GM10248 (cell line): ENCODE results near the gene MAPK9.

Experiments
- CTCF ChIA-PET: fragments of 300-600 bp; sonication (Branson Sonifier 250); formaldehyde crosslinking; extraction: SDS; loops from one replicate; lab custom pipeline; 2021; ENCODE audit warnings: antibody characterized with exemption; lab: Yijun Ruan, JAX
- POLR2A ChIA-PET: fragments of 350-650 bp; sonication (Branson Sonifier 250); formaldehyde crosslinking; extraction: SDS; loops from one replicate; lab custom pipeline; 2020; ENCODE audit warnings: antibody characterized with exemption; lab: Yijun Ruan, JAX
- DNase-seq: peaks from one replicate; pipeline ENCODE4 v3.0.0; 2012; ENCODE audit errors: extremely low spot score
- TF ChIP-seq, protein P1 (sequence below): IDR thresholded peaks from 2 replicates; pipeline ENCODE4 v1.5.1; 2012; ENCODE audit warnings: mild to moderate bottlenecking, low read depth; ENCODE audit errors: extremely low read depth, missing control alignments, control extremely low read depth

Gene MAPK9

DNA sequence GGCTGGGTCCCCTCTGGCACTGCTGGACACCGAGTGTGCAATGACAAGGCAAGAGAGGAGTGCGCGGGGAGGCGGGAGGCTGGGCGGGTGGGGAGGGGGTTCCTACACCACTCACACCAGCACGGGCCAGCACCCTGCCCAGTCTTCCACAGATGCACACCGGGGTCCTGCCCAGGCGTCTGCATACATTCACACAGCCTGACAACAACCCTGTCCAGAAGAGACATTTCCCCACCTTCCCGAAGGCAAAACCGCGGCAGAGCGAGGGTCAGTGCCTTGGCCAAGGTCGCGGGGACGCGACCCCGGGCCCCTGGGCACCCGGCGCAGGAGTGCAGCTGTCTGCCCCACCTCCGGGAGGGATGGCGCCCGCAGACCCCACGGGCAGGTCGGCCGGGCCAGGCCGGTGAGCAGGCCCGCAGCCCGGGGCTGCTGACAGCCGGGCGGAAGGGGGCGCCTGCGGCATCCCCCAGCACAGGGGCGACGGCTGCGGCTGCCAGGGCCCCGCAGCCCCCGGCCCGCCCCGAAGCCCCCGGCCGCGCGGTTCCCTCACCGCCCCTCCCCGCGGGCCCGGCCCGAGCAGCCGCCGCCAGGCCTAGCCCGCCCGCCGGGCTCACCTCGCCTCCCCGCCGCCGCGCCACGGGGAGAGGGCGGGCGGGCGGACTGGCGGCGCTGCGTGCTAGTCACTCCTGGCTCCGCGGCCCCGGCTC is 496 bp downstream of the MAPK9 start:
- ChIA-PET CTCF (interaction anchor here (0.8 to 7.1 kb wide), 10 partner anchors 15 to 91 kb away, joined by 3 to 73 read pairs (median 6); no protein-coding TSS in a partner anchor), POLR2A (no interaction called here)
- TF ChIP-seq, protein P1, sequence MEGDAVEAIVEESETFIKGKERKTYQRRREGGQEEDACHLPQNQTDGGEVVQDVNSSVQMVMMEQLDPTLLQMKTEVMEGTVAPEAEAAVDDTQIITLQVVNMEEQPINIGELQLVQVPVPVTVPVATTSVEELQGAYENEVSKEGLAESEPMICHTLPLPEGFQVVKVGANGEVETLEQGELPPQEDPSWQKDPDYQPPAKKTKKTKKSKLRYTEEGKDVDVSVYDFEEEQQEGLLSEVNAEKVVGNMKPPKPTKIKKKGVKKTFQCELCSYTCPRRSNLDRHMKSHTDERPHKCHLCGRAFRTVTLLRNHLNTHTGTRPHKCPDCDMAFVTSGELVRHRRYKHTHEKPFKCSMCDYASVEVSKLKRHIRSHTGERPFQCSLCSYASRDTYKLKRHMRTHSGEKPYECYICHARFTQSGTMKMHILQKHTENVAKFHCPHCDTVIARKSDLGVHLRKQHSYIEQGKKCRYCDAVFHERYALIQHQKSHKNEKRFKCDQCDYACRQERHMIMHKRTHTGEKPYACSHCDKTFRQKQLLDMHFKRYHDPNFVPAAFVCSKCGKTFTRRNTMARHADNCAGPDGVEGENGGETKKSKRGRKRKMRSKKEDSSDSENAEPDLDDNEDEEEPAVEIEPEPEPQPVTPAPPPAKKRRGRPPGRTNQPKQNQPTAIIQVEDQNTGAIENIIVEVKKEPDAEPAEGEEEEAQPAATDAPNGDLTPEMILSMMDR, result peak; percentile 41
- DNase-seq, result peak; percentile 60

DNA sequence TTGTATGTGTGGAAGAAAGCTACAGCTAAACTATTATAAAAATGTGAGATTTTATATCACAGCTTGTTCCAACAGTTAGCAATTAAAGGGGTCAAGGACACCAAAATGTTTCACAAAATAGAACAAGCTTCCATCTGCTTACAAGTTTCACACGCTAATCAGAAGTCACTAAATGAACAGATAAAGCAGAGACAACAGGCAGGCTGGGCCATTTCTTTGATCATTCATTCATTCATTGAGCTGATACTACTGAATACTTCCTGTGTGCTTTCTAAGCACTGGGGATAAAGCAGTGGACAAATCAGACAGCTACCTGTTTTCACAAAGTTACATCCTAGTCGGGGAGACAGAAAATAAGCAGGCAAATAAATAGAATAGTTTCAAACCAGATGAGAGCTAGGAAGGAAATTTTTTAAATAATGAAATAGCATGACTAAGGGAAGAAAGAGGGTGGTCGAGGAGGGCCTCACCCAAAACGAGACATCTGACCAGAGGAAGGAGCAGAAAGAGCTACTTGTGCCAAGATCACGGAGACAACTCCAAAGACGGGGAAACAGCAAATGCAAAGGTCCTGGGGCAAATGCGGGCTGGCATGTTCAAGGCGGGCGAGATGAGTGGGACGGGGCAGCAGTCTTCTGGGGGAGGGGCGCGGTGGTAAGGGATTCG is 1.2 kb downstream of the MAPK9 start:
- CTCF ChIA-PET, result interaction anchor here (0.8 to 7.1 kb wide), 8 partner anchors 15 to 90 kb away, joined by 3 to 35 read pairs (median 4); no protein-coding TSS in a partner anchor
- DNase-seq, result no peak
- POLR2A ChIA-PET, result no interaction called here
- TF ChIP-seq, protein P1, result no peak

DNA sequence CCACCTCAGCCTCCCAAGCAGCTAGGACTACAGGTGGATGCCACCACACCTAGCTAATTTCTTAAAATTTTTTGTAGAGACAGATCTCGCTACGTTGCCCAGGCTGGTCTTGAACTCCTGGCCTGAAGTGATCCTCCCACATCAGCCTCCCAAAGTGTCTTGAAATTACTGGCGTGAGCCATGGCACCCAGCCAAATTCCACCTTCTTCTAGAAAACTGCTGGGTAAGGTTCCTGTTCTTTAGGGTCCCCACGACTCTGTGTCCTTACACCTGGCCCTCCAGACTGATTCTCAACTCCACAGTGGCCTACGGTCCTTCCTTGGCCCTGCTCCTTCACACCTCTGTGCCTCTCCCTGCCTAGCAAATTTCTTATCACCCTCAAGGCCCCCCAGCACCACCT is 1.9 kb downstream of the MAPK9 start:
- TF ChIP-seq, protein P1, result no peak
- DNase-seq, result no peak
- POLR2A ChIA-PET, result interaction anchor here (0.8 kb wide), 1 partner anchor 22 kb away, joined by 3 read pairs; no protein-coding TSS in a partner anchor
- CTCF ChIA-PET, result interaction anchor here (1.0 to 7.1 kb wide), 4 partner anchors 14 to 39 kb away, joined by 3 to 35 read pairs (median 6); no protein-coding TSS in a partner anchor

DNA sequence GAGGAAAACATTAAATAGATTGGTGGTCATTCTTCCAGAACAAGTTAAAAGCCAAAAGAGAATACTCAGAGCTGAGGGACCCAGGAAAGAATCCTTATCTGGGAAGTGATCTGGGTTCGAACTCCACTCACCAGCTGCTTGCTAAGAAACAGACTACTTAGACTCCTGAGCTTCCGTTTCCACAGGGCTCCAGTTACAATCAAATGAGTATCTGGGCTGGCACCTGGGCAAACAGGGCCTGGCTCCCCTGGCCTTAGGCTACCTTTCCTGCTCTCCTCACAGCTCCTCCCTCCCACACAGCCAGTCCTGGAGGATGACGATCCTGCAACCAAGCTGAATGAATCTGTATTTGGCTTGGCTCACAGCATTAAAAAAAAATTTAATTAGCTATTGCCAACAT is 2.5 kb downstream of the MAPK9 start:
- TF ChIP-seq, protein P1, result no peak
- CTCF ChIA-PET, result interaction anchor here (1.3 to 7.1 kb wide), 3 partner anchors 13 to 39 kb away, joined by 6 to 35 read pairs (median 8); no protein-coding TSS in a partner anchor
- POLR2A ChIA-PET, result interaction anchor here (0.8 kb wide), 1 partner anchor 22 kb away, joined by 3 read pairs; no protein-coding TSS in a partner anchor
- DNase-seq, result no peak

DNA sequence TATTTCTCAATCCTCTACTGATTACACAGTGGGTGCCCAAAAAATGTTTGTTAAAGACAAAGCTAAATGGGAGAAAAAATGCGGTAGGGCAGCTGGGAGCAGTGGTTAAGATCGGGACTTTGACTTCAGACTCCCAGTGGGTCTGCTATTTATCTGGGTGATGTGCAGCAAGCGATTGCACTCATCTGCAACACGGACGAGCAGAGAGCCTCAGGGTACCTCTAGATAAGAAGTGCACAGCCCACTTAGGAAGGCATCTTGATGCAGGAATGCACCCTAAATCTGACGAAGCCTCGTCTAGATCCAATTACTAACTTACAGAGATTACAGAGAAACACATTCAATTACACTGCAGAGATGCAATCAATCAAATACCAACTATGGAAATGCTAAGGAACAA is 4.0 kb downstream of the MAPK9 start:
- POLR2A ChIA-PET, result no interaction called here
- no peak for DNase-seq
- CTCF ChIA-PET, result interaction anchor here (2.8 to 7.1 kb wide), 2 partner anchors 12 to 28 kb away, joined by 8 to 35 read pairs; no protein-coding TSS in a partner anchor
- TF ChIP-seq, protein P1, result no peak

DNA sequence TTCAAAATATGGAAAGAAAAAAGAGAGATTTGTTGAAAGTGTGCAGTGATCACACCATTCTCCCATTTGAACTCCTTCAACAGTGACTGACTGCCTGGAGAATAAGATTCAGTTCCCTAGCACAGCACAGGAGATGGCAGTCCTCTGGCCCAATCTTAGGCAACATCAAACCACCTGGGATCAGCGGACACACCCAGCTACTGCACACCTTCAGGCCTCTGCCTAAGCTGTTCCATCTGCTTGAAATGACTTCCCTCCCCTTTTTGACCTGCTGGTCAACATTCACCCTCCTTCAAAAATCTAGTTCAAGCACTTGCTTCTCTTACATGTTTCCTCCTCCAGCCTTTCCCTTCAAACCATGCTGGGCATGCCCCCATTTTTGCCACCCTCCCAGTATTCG is 4.5 kb downstream of the MAPK9 start:
- CTCF ChIA-PET, result interaction anchor here (2.8 kb wide), 1 partner anchor 28 kb away, joined by 8 read pairs; no protein-coding TSS in a partner anchor
- POLR2A ChIA-PET, result no interaction called here
- DNase-seq, result no peak
- TF ChIP-seq, protein P1, result no peak
